SK-MEL-5 (cell line): Measurements from ENCODE around the gene SFXN1. TPM values are rescaled to one million over a fixed set of nuclear protein-coding genes. Genes with fewer than 3 reads are reported as not detected.
A peak's percentile ranks its signal among the peaks of the same experiment; 100 is the strongest.
"Not testable (repeated sequence)": the region's sequence is repeated elsewhere in the genome, so short reads cannot be mapped to it uniquely, and the experiment has no call there.

ENCODE experiments used
- DNase-seq: peaks from one replicate; pipeline ENCODE4 v3.0.0-alpha.2; 2016; ENCODE audit warnings: low read depth, low spot score
- in situ Hi-C: cut with HindIII; loops from 2 replicates; pipeline ENCODE4 v1.10.0; 2016; ENCODE audit warnings: low sequenced_read_pairs, high pct_unique_total_duplicates, low pct_unique_long_range_greater_than_20kb
- total RNA-seq: library from RNA; depleted of rRNA; stranded (reverse); fragments of >200 nt; shearing (Covaris generic); gene quantifications from 2 replicates; pipeline ENCODE4 v1.2.3, GENCODE V29; 2014

Gene SFXN1
- total RNA-seq, 1 experiment from 2014 or later, result 104 TPM

DNA sequence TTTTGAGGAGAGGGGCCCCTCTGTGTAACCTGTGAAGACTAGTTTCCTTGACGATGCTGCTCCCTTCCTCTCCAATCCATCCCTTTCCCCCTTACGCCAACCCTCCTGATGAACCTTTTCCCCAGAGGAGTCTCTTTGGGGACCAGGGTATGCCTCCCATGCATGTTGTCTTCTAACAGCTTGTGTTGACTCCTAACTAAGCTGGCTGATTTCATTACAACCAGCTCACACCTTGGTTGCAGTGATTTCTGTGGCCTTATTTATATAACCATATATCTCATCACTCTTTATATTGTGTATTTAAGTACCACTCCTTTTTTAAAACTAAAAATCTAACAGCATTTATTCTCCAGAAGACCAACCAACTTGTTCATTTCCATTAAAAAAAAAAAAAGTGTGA, 42.5 kb downstream of the SFXN1 start:
- in situ Hi-C loops, result no loop called here
- DNase-seq, result no peak

DNA sequence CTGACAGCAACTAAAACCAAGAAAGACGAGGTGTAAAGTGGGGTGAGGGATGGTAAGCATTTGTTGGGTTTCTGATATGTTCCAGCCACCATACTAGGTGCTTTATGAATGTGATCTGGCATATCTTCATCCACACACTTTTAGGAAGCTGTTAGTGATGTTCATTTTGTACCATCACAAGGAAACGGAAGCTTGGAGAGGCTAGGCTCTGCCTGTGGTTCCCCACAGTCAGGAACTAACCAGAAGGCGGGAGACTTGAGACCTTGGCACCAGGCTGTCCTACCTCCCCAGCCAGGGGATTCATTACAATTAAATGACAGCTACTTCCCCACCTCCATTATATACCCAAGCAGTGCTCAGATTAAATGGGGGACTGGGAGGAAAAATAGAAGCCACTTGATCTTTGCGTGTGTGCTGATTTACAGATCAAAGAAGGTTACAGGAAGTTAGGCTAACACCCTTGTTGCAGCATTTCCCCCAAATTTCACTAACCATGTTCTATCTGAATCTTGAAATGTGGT, 43.0 kb downstream of the SFXN1 start:
- DNase-seq, result no peak
- in situ Hi-C loops, result no loop called here

DNA sequence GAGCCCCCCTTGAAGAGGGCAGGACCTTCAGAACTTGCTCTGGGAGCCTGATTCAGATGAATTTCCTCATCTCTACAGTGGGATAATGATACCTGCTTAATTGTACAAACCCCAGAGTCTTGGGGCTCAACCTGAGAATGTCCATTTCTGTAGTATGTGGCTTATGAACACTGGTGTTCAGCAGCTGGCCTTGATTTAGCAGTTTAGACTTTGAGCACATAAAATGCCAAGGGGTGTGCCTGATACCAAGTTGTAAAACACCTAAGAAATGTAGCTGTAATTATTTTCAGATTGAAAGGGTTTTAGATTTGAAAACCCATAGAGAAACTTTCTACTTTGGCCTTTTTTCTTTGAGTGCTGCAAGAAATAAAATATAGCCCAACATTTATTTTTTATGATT, 44.9 kb downstream of the SFXN1 start:
- in situ Hi-C loops, result no loop called here
- no peak for DNase-seq

DNA sequence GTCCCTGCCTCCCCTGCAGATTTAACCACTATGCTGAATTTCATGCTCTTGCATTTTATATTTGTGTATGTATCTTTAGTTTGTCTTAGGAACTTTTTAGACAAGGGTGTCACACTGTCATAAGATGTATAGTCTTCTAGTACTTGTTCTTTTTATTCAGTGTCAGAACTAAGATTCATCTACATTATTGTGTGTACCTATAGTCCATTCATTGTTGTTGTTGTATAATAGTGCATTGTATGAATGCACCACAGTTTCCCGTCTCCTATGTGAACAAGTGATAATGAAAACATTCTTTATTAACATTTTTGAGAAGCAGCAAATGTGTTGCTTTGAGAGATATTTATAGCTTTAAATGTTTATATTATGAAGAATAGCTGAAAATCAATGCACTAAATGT, 45.9 kb downstream of the SFXN1 start:
- DNase-seq, result peak; percentile 64
- in situ Hi-C loops, result no loop called here

DNA sequence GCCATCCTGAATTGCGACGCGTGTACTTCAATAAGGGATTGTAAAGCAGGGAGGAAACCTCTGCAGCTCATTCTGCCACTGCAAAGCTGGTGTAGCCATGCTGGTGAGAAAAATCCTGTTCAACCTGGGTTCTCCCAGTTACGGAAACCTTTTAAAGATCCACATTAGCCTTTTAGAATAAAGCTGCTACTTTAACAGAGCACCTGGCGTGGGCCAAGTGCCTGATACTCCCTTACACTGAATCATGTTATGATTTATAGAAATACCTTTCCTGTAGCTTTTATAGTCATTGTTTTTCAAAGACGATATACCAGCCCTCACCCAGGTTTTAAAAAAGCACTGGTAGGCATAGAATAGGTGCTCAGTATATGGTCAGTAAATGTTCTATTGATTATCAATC, 48.3 kb downstream of the SFXN1 start:
- in situ Hi-C loops, result no loop called here

DNA sequence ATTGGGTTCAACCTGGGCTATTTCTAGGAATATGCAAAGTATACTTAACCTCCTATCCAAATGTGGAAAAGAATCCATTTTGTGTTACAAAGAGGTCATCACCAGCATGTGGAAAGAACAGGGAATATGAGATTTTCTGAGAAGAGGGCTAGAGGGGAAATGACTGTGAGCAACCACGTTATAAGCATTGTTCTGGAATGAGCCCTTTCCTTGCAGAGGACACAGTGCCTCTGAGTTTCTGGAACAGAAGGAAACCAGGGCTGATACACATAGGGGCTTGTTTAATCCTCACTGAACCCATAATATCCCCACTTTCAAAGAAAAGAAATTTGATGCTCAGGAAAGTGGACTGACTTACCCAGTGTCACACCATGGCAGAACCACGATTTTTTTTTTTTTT, 53.0 kb downstream of the SFXN1 start:
- no peak for DNase-seq
- in situ Hi-C loops, result no loop called here

More for the DNA sequence above, 48.3 kb downstream of the SFXN1 start:
- no peak for DNase-seq

DNA sequence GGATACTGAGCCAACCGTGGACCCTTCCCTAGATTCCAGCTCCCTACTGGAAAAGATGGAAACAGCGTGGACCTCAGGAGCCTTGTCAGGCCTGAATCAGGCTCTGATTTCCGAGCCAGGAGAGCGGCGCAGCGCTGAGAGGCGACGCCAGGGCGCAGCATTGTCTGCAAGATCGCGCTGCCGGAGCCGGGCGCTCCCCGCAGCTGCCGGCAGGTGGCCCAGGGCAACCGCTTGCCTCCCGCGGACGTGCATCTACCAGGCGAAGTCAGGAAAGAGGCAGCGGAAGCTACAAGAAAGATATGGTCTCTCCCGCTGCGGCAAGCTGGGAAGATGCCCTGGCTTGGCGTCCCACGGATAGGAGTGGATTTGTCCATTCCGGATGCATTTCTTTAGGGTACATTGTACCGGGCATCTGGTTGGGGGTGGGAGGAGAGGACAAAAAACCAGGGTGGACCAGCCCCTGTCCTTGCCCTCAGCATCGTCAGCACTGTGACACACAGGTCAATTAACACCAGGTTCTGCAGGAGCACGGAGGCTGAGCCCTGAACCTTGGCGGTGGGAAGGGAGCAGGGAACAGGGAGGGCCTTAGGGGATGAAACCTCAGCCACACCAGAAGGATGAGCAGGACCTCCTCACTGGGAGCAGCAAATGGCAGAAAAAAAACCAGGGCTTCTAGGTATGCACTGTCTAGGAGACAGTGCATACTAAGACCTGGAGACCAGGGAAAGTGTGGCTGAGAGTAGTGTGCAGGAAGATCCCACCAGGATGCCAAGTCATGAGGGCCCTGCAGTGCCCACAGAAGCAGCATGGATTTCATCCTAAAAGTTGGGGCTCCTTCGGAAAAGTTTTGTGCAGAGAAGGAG, 55.9 kb downstream of the SFXN1 start:
- DNase-seq, result peak; percentile 75
- in situ Hi-C loops, result no loop called here

DNA sequence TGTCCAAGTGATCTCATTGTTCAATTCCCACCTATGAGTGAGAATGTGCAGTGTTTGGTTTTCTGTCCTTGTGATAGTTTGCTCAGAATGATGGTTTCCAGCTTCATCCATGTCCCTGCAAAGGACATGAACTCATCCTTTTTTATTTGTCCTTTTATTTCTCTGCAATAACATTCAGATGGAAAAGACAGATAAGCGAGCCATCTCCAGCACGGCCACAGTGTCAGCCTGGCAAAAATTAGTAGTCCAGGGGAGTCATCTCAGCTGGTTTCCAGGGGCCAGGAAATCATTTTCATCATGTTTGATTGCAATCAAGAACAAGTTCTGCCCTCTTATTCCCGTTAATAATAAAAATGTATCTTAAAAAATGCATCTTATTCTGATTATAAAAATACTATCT, 57.0 kb downstream of the SFXN1 start:
- DNase-seq, in situ Hi-C loops: not testable (repeated sequence)

DNA sequence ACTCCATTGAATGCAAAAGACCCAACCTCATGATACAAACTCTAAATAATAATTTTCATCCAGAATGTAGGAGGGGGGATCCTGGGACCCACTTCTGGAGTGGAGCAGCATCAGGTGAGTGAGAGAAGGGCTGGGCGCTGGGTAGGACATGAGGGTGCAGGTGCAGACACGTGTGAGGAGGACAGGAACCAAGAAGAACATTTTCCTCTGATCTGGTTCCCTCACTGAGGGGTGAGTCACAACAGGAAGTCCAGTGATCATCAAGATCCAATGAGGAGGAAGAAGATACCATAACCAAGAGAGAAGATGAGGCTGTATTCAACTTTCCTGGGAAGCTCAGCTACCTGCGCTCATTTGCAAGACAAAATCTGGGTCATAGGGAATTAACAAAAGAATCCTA, 57.4 kb downstream of the SFXN1 start:
- in situ Hi-C loops, result no loop called here
- no peak for DNase-seq

DNA sequence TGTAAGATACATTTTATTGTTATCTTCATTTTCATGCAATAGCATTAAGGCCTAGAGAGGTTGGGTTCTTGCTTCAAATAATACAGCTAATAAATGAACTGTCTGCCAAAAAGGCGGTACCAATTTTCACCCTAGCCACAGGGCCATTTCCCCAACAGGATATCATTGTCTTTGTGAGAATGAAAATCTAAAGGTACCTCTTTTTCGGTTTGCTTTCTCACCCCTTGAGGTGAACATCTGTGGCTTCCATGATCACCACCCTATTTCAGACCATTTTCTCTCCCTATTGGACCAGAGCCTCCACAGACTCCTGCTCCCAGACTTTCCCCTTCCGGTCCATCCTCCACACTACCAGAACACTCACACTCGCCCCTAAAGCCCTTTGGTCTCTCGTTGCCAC, 60.2 kb downstream of the SFXN1 start:
- no peak for DNase-seq
- in situ Hi-C loops, result no loop called here

DNA sequence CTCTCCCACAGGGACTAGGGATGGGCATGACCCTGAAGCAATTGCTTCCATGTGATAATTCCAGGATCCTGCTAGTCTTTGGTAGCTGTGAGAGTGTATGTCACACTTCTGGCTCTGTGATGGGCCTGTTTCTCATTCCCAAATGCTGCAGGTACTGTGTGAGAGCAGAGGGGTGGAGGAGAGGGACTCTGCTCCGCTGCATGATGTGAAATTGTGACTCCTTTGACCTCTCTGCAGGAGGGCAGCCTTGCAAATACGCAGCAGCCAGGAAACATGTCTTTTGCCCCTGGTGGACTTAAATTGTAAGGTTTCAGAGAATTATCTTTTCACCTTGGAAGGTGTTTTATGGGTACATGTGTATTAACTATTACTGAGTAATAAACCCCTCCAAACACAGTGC, 61.6 kb downstream of the SFXN1 start:
- DNase-seq, result no peak
- in situ Hi-C loops, result no loop called here

DNA sequence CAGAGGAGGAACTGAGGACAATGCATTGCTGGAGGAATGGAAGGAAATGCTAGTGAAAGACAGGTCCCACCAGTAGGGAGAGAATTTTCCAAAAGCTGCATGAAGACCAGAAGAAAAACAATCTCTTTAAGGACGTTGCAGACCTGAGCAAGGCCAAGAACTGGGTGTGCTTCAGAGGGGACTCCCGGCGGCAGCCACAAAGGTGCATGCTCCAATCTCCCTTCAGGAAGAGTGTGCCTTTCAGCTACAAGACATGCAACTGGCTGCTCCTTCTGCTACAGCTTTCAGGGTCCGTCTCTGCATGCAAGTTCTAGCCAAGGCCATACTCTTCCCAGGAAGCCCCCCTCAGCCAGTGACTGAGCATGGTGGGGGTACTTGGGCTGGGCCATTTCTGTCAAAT, 62.9 kb downstream of the SFXN1 start:
- in situ Hi-C loops, result no loop called here
- DNase-seq, result no peak

DNA sequence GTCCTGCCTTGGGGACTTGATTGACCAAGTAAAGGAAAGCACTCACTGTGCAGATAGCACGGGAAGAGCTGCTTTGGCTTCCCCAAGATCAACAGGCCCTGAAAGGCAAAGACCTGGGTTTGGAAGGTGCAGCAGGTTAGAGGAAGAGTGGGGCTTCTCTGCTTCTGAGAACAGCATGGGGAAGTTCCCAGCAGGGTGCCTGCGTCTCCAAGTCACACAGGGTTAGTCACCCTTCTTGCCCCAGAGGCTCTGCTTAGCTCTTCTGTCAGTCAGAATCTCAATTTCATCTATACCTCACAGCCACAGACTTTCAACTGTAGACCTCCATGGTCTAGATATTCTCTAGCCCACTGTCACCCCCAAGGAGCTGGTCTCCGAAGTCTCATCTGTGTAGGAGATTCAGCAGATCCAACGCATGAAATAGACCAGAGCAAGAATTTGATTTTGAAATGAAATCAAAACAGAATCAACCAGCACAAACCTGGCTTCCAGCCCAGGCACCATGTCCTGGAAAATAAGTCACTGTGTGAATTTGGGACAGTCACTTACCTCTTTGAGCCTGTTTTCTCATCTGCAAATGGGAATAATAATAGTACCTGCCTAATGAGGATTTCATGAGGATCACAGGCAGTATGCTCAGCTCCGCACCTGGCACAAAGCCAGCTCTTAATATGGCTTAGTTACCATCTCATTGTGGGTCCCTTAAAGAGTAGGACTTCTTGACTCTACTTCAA, 64.0 kb downstream of the SFXN1 start:
- in situ Hi-C loops, result no loop called here
- no peak for DNase-seq

DNA sequence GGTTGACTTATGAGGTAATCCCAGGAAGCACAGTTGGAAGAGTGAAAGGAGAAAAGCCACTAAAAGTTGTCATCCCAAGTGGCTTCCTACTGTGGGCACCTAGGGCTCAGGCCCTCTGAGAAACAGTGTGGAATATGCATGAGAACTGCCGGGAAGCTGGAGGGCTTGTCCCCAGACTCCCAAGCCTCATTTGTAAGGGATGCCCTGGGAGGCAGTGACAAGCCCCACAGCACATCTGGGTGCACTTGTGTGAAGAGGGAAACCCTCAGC, 64.5 kb downstream of the SFXN1 start:
- in situ Hi-C loops, result no loop called here
- DNase-seq, result no peak

DNA sequence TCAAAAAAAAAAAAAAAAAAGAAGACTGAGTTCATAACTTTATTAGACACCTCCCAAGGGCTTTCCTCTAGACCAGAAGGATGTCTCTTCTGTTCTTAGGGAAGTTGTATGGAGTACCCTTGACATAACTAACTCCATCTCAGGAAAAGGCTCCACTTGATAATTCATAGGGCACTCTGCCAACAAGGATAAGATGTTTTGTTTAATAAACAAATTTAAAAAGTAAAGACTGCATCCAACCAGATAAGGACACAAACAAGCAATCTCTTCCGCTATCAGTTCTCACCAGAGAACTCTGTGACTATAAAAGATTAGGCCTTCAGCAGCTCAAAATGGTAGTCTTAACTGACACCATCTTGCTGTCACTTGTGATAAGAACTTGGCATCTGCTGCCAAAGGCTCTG, 65.8 kb downstream of the SFXN1 start:
- DNase-seq, result no peak
- in situ Hi-C loops, result no loop called here

DNA sequence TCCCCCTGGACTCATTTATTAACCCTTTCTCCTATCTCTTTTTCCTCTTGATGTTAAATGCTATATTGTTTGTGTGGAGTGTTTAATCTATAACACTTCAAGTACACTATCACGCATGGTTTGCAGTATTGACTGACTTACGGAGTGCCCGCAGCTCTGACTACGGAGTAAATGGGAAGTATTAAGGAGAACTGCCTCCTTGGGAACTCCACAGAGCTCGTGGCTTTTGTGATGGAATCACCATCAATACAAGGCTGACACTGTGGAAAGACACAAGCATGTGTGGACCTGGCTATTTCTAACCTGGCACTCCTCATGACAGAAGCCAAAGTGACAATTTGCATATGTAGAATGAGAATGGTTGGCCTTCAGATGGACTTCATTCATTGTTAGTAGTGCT, 66.2 kb downstream of the SFXN1 start:
- in situ Hi-C loops, result no loop called here

DNA sequence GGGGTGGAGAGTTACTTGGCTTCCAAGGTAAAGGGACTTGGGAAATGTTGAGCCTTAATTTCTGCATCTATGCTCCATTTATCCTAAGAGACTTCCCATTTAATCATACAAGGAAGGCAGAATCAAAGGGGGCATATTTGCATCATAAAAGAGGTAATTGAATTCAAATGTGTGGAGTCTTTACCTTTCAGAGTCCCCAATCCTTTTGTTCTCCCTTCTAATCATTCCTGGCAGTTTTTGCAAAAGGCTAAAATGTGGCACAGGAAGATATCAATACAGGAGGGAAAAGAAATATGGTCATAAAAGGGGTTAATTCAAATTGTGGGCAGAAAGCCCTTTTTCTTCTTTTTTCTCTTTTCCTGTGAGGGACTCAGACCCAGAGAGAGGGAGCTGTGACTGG, 69.5 kb downstream of the SFXN1 start:
- DNase-seq, result no peak
- in situ Hi-C loops, result no loop called here

More for the DNA sequence above, 66.2 kb downstream of the SFXN1 start:
- no peak for DNase-seq

DNA sequence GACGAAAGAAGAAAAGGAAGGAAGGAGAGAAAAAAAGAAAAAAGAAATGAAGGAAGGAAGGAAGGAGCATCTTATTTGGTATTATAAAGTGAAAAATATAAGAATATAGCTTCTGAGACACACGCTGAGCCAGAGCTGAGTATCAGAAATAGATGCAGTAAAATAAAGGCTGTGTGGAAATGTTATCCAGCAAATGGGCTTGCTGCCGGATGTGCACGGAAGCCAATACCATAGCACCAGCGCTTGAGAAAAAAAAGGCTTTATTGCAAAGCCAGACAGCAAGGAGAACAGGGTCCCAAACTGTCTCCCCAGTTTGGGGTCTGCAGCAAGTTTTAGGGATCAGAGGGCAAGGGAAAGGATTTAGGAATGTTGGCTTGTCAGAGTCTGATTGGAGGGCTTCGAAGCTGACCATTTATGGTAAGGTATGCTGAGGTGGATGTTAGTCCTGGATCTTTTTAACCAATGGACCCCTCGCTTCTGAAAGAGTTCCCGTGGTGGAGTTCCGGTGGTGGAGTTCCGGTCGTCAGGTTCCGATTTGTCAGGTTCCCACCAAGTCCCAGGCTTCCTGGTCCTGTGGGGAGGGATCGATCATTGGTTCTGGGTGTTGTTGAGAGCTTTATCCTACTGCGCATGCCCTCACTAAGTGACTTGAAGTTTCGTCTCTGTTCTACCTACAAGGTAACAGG, 70.4 kb downstream of the SFXN1 start:
- no peak for DNase-seq
- in situ Hi-C loops, result no loop called here
